ENCODE measurements around the gene SOX1. TPM values are rescaled to one million over a fixed set of nuclear protein-coding genes. Genes with fewer than 3 reads are reported as not detected.

Gene SOX1
- total RNA-seq, 1 donor from 2014 or later, result not detected

DNA sequence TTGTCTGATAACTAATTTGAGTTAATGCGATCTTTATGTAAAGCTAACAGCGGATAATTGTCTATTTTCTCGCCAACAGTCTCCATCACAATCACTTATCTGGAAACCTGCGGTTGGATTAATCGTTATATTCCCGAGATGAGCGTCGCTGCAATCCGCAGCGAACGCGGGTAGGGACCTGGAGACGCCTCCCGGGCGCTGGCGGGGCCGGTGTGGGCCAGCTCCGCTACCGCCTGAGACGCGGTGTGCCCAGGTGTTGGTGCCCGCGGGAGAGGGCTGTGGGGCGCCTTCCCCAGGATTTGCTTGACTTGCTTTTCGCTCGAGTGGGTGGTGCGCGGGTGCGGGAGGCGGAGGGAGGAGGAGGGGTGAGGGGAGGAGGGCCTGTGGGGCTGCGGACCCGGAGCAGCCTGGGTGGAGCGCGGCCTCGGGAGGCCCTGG lies 38.3 kb downstream of the SOX1 start:
- DNase-seq (ENCODE audit: low spot score in 2 of 2), result no peak
- H3K9me3 ChIP-seq, result no peaks in the 10 kb centered on the region
- intact Hi-C loops (cut with DNase I), result no loop called here
- no peak overlapping the region for H3K4me3 ChIP-seq
- H3K27me3 ChIP-seq, result no peaks in the 10 kb centered on the region
- H3K4me1 ChIP-seq, result no peaks in the 10 kb centered on the region
- H3K36me3 ChIP-seq, result no peaks in the 10 kb centered on the region
- H3K27ac ChIP-seq, result no peak overlapping the region
- TF ChIP-seq CTCF (IDR thresholded peaks at IDR 0.05), result no peak

GRCh38 chr13:112105892-112106291 lies 38.9 kb downstream of the SOX1 start:
- H3K27ac ChIP-seq, result no peak overlapping the region
- DNase-seq (ENCODE audit: low spot score in 2 of 2), result no peak
- H3K27me3 ChIP-seq, result no peaks in the 10 kb centered on the region
- no peaks in the 10 kb centered on the region for H3K9me3 ChIP-seq
- H3K4me3 ChIP-seq, result no peak overlapping the region
- TF ChIP-seq CTCF (IDR thresholded peaks at IDR 0.05), result no peak
- no peaks in the 10 kb centered on the region for H3K36me3 ChIP-seq
- no peaks in the 10 kb centered on the region for H3K4me1 ChIP-seq
- intact Hi-C loops (cut with DNase I), result no loop called here

DNA sequence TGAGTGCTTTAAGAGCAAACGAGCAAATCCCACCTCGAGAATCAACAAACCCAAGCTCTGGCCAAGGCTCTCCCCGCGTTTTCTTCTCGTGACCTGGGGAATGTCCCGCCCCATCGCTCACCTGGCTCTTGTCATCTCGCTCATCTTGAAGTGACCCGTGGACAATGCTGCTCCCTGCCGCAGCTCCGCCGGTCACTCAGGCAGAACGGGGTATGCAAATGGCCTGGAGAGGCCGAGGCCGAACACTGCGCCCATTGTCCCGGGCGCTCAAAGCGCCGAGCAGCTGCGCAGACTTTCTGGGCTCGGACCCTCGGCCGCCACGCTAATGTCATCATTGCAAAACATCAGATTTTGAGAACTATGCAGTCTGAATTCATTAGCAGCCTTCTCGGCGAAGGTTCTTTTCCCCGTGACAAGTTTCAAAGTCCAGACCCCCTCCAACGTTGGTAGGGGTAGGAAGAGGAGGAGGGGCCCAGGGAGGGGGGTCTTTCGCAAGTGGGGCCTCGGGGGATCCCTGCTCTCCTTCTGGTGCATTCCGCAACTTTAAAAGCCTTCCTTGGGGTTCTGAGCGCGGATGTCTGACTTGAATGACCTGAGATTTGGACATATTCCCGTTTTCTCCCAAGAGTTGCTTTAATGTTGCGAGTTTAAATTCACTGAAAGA lies 39.7 kb downstream of the SOX1 start:
- no peaks in the 10 kb centered on the region for H3K4me1 ChIP-seq
- no peak overlapping the region for H3K27ac ChIP-seq
- TF ChIP-seq CTCF (IDR thresholded peaks at IDR 0.05), result no peak
- no peaks in the 10 kb centered on the region for H3K36me3 ChIP-seq
- no peaks in the 10 kb centered on the region for H3K9me3 ChIP-seq
- no peaks in the 10 kb centered on the region for H3K27me3 ChIP-seq
- DNase-seq (ENCODE audit: low spot score in 2 of 2), result no peak
- H3K4me3 ChIP-seq, result no peak overlapping the region
- intact Hi-C loops (cut with DNase I), result no loop called here

GRCh38 chr13:112107289-112107688 lies 40.3 kb downstream of the SOX1 start:
- Histone ChIP-seq H3K9me3 (no peaks in the 10 kb centered on the region), H3K27ac (no peak overlapping the region), H3K27me3 (no peaks in the 10 kb centered on the region), H3K4me1 (no peaks in the 10 kb centered on the region), H3K36me3 (no peaks in the 10 kb centered on the region), H3K4me3 (no peak overlapping the region)
- no peak for DNase-seq (ENCODE audit: low spot score in 2 of 2)
- intact Hi-C loops (cut with DNase I), result no loop called here
- no peak for TF ChIP-seq CTCF (IDR thresholded peaks at IDR 0.05)

DNA sequence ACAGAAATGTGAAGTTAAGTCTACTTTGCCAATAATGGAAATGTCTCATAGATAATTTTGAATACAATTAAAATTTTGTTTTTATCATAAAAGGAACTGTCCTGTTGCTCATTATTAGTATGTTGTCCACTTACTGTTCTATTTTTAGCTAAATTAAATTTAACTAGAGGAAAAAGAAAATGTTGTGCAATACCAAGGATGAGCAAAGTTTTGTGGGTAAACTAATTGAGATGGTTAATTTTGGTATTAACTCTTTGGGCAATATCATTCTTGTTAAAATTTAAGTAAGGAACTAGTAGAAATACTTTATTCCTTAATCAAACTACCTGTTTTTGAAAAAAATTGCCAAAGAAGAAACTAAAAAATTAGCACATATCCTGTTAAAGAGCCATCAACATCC lies 43.5 kb downstream of the SOX1 start:
- no peak for TF ChIP-seq CTCF (IDR thresholded peaks at IDR 0.05)
- H3K27ac ChIP-seq, result no peak overlapping the region
- H3K4me1 ChIP-seq, result no peaks in the 10 kb centered on the region
- DNase-seq (ENCODE audit: low spot score in 2 of 2), result no peak
- H3K9me3 ChIP-seq, result no peaks in the 10 kb centered on the region
- intact Hi-C loops (cut with DNase I), result no loop called here
- no peaks in the 10 kb centered on the region for H3K36me3 ChIP-seq
- H3K4me3 ChIP-seq, result no peak overlapping the region
- H3K27me3 ChIP-seq, result no peaks in the 10 kb centered on the region
